H1 (cell line): Measurements from ENCODE around the gene ZNF362. TPM values are rescaled to one million over a fixed set of nuclear protein-coding genes. Genes with fewer than 3 reads are reported as not detected.

Source experiments
- ATF2 ChIP-seq: IDR thresholded peaks from 2 replicates; pipeline ENCODE4 v1.6.1; 2012; ENCODE audit warnings: low read length, inconsistent platforms
- BRCA1 ChIP-seq: IDR thresholded peaks from 2 replicates; pipeline ENCODE4 v1.6.1; 2012; ENCODE audit warnings: low read depth, low read length, improper control_type of control experiment
- CHD2 ChIP-seq: IDR thresholded peaks from 2 replicates; pipeline ENCODE4 v1.6.1; 2012; ENCODE audit warnings: low read length, improper control_type of control experiment
- EGR1 ChIP-seq: IDR thresholded peaks from 2 replicates; pipeline ENCODE4 v1.6.1; 2011; ENCODE audit warnings: low read depth, low read length, borderline replicate concordance
- FOSL1 ChIP-seq: IDR thresholded peaks from 2 replicates; pipeline ENCODE4 v1.6.1; 2011; ENCODE audit warnings: mild to moderate bottlenecking, low read depth, low read length, moderate library complexity; ENCODE audit not compliant: insufficient read depth
- JUND ChIP-seq: IDR thresholded peaks from 2 replicates; pipeline ENCODE4 v1.6.1; 2011; ENCODE audit warnings: mild to moderate bottlenecking, improper control_type of control experiment, low read length
- NRF1 ChIP-seq: IDR thresholded peaks from 2 replicates; pipeline ENCODE4 v1.6.1; 2011; ENCODE audit warnings: mild to moderate bottlenecking, low read depth, low read length, improper control_type of control experiment
- POLR2AphosphoS5 ChIP-seq: IDR thresholded peaks from 2 replicates; pipeline ENCODE4 v1.6.1; 2011; ENCODE audit warnings: low read depth, low read length
- POU5F1 ChIP-seq: IDR thresholded peaks from 2 replicates; pipeline ENCODE4 v1.6.1; 2011; ENCODE audit warnings: low read depth, mild to moderate bottlenecking, low read length, moderate library complexity
- TBP ChIP-seq: IDR thresholded peaks from 2 replicates; pipeline ENCODE4 v1.6.1; 2011; ENCODE audit warnings: low read depth, low read length, improper control_type of control experiment
- polyA plus RNA-seq, 7 experiments: library from polyadenylated mRNA; depleted of rRNA in 3 of 7; stranded (reverse) in 5 of 7; unstranded in 2 of 7; fragments of >200 nt in 5 of 7; fragments of 200-250 nt in 2 of 7; gene quantifications; 1 replicate in 5 of 7; 2 replicates in 1 of 7; 4 replicates in 1 of 7; pipeline versions ENCODE4 v1.2.1 to v1.2.3, GENCODE V29; 2011 to 2013; ENCODE audit warnings: missing spikeins in 2 of 7, mixed read lengths in 2 of 7
- total RNA-seq: library from RNA; stranded (reverse); fragmentation: NEBNext Ultra II Directional; extraction: Animal tissue kit (Norgen Biotek cat#: 25700); gene quantifications from 2 replicates; pipeline ENCODE4 v1.2.1, GENCODE V29; 2021

Gene ZNF362
- total and polyA plus RNA-seq, 2 of the 8 experiments (the other 6 are each of a cell fraction or from before 2014, with no cell fraction given): 24.2 to 27.8 TPM

- no peak for TF ChIP-seq ATF2
- TF ChIP-seq BRCA1: no peak
- TF ChIP-seq FOSL1: no peak
- no peak for TF ChIP-seq NRF1
- no peak for TF ChIP-seq CHD2
- no peak for TF ChIP-seq JUND
- TF ChIP-seq EGR1: no peak
- no peak for TF ChIP-seq POU5F1
- TF ChIP-seq TBP: no peak
- TF ChIP-seq POLR2AphosphoS5: no peak
Measured at GRCh38 chr1:33272509-33272908, 16.2 kb downstream of the ZNF362 start (continued).
